Chondrocyte (in vitro differentiated cells): ENCODE measurements around the gene CYP27A1. TPM values are rescaled to one million over a fixed set of nuclear protein-coding genes. Genes with fewer than 3 reads are reported as not detected.
"Not testable (repeated sequence)": the region's sequence is repeated elsewhere in the genome, so short reads cannot be mapped to it uniquely, and the experiment has no call there.

Experiments
- DNase-seq: peaks from one replicate; pipeline ENCODE4 v3.0.0; 2021; ENCODE audit warnings: mixed read lengths, low spot score
- H3K27ac Mint-ChIP-seq: one replicate; pipeline ENCODE4 v1.8.0; 2021; ENCODE audit warnings: mild to moderate bottlenecking, moderate library complexity, mixed read lengths; ENCODE audit not compliant: unreplicated experiment
- H3K27me3 Mint-ChIP-seq: 2 replicates; pipeline ENCODE4 v1.8.0; 2021; ENCODE audit warnings: low read depth, mixed read lengths
- H3K36me3 Mint-ChIP-seq: 2 replicates; pipeline ENCODE4 v1.8.0; 2021; ENCODE audit warnings: low read depth, mixed read lengths
- H3K4me1 Mint-ChIP-seq: 2 replicates; pipeline ENCODE4 v1.8.0; 2021; ENCODE audit warnings: low read depth, mild to moderate bottlenecking, mixed read lengths
- H3K4me3 Mint-ChIP-seq: one replicate; pipeline ENCODE4 v1.8.0; 2021; ENCODE audit warnings: mild to moderate bottlenecking, moderate library complexity, mixed read lengths; ENCODE audit not compliant: unreplicated experiment
- H3K9me3 Mint-ChIP-seq: 2 replicates; pipeline ENCODE4 v1.8.0; 2021; ENCODE audit warnings: low read depth, mixed read lengths
- CTCF ChIP-seq: fragments of 200-600 bp; sonication (generic); IDR thresholded peaks from 2 replicates; pipeline ENCODE4 v1.5.0; 2021; ENCODE audit warnings: antibody characterized with exemption, mild to moderate bottlenecking, moderate library complexity
- total RNA-seq: library from RNA; stranded (reverse); gene quantifications from 3 replicates; pipeline ENCODE4 v1.2.1, GENCODE V29; 2021

Gene CYP27A1
- total RNA-seq, 1 donor from 2014 or later, result 5.2 TPM

- H3K9me3 Mint-ChIP-seq, result no peaks in the 10 kb centered on the region
Measured at GRCh38 chr2:218755198-218755566, 26.8 kb upstream of the CYP27A1 start.

DNA sequence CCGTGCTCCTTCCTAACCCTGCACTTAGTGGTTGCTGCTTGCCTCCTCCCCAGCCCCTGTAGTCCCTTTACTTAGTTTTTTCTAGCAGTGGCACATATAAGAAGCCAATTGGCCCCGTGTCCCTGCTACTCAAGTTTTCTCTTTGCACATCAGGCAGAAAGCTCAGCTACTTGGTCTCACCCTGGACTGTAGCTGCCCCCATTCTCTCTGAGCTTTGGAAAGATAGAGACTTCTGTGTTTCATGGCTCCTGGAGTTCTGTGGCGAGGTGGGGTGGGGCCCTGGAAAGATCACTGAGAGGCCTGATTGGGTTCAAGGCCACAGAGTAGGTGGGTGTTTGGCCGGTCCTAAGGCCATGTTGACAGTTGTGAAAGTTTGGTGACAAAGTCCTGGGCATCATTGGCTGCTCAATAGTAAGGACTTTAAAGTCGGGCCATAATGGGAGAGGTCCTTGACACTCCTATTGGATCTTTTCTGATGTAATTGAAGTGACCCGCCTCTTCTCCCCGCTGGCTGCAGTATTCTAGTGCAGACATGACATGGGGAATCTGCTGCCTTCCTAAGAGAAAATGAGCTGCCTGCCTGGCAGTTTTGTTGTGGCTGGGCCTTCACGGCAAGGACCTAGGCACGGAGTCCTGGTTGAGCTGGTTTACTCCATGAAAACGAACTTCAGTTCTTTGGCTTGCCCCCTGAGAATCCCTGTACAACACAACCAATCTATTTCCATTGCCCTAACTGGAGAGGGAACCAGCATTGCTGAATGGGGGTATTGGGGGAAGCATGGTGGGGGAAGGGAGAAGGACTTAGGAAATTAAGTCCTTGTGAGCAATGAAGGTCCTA lies 26.2 kb upstream of the CYP27A1 start:
- H3K9me3 Mint-ChIP-seq, result no peaks in the 10 kb centered on the region
- TF ChIP-seq CTCF, result no peak
- no peak overlapping the region for H3K4me3 Mint-ChIP-seq
- H3K27ac Mint-ChIP-seq, result no peak overlapping the region
- H3K36me3 Mint-ChIP-seq, result peaks cover 34% of the 10 kb centered on the region
- no peaks in the 10 kb centered on the region for H3K27me3 Mint-ChIP-seq
- DNase-seq, result no peak
- H3K4me1 Mint-ChIP-seq, result peaks cover 14% of the 10 kb centered on the region

More at GRCh38 chr2:218755198-218755566, 26.8 kb upstream of the CYP27A1 start:
- no peak for TF ChIP-seq CTCF
- Mint-ChIP-seq H3K27ac (no peak overlapping the region), H3K27me3 (no peaks in the 10 kb centered on the region), H3K4me1 (peaks cover 14% of the 10 kb centered on the region), H3K4me3 (no peak overlapping the region), H3K36me3 (peaks cover 38% of the 10 kb centered on the region)
- DNase-seq, result no peak

DNA sequence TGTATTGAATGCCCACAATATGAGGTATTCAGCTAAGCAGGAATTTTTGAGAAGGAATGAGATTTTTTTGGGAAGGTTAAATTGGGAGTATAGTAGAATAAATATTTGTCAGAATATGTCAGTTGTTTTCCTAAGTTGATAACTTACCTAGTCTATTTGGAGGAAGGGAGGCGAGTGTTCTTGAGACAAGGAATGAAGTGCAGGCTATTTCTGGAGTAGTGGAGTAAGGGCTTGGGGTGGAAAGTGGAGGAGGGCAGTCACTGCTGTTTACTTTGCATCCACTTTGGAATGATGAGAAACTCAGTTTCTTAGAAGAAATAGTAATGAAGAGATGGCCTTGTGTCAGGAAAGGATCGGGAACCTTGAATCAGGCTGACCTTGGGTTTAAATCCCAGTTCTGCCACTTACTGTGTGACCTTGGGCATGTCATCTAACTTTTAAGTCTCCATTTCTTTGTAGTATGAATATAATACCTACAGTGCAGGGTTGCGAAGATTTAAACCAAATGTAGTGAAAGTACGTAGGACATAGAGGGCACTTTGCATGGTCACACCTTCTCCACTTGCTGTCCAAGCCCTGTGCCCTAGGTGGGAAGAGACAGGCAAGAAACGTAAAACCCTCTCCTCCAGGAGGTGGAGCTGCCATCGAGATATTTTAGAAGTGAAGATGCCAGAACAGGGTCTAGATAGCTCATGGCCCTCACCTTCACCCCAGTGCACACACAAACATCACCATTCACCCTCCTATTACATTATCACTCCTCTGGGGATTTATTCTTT lies 25.2 kb upstream of the CYP27A1 start:
- peaks cover 31% of the 10 kb centered on the region for H3K36me3 Mint-ChIP-seq
- H3K27ac Mint-ChIP-seq, result peak overlapping the region; percentile 62
- H3K27me3 Mint-ChIP-seq, result no peaks in the 10 kb centered on the region
- no peak overlapping the region for H3K4me3 Mint-ChIP-seq
- H3K4me1 Mint-ChIP-seq, result peaks cover 14% of the 10 kb centered on the region
- DNase-seq, result no peak
- no peaks in the 10 kb centered on the region for H3K9me3 Mint-ChIP-seq
- no peak for TF ChIP-seq CTCF

- Mint-ChIP-seq H3K27ac (no peak overlapping the region), H3K4me3 (no peak overlapping the region), H3K4me1 (peaks cover 5% of the 10 kb centered on the region), H3K36me3 (no peaks in the 10 kb centered on the region), H3K9me3 (no peaks in the 10 kb centered on the region), H3K27me3 (no peaks in the 10 kb centered on the region)
- no peak for DNase-seq
- no peak for TF ChIP-seq CTCF
Measured at GRCh38 chr2:218761795-218762194, 20.2 kb upstream of the CYP27A1 start.

DNA sequence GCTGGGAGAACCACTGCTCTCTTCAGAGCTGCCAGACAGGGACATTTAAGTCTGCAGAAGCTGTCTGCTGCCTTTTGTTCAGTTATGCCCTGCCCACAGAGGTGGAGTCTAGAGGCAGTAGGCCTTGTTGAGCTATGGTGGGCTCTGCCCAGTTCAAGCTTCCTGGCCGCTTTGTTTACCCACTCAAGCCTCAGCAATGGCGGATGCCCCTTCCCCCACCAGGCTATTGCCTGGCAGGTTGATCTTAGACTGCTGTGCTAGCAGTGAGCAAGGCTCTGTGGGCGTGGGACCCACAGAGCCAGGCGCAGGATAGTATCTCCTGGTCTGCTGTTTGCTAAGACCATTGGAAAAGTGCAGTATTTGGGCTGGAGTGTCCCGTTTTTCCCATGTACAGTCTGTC lies 9.2 kb upstream of the CYP27A1 start:
- not testable (repeated sequence) for H3K4me3 Mint-ChIP-seq, H3K27me3 Mint-ChIP-seq, DNase-seq, H3K4me1 Mint-ChIP-seq, H3K27ac Mint-ChIP-seq, H3K9me3 Mint-ChIP-seq
- H3K36me3 Mint-ChIP-seq, result peaks cover 11% of the 10 kb centered on the region
